ENCODE results near the gene HOXA7. TPM values are rescaled to one million over a fixed set of nuclear protein-coding genes. Genes with fewer than 3 reads are reported as not detected.

HOXA7 gene
- polyA plus RNA-seq, 1 experiment = 4.4 TPM

DNA sequence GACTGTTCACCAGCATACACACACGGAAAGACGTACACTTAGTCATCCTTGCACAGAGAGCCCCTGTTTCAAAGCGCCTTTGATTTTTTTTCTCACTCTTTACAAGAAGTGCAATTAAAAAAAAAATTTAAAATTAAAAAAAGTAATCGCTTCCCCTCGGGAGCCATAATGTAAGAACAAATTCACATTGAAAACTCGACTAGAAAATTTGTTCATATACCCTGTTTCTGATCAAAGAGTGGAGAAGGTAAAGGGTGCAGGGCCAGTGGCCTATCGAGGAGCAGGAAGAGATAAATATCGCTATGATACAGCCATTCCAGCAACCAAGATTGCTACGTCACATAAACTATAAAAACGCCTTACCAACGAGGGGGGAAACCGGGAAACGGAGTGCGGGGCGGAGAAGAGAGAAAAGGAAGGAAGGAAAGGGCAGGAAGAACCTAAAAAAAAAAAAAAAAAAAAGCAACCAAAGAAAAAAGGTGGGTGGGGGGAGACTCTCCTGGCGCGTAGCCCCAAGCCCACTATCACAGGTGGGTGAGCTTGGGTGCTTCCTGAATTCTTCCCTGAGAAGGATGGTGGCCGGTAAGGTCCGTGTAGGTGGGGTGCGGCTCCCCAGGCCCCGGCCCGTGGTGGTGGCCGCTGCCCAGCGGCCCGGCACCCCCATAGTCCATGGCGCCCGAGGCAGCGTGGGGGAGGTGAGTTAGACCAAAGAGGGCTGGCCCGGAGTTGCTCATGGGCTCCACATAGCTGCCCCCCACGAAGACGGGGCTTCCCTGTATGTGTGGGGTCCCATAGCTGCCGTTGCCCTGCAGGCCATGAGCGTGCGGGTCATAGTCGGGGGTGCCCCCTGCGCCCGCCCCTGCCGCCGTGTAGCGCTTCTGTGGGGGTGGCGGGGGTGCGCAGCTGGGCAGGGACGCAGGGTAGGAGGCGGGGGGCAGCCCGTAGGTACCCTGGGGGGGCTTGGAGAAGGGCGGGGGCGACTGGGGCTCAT lies 48.8 kb downstream of the HOXA7 start:
- TF ChIP-seq CTCF (IDR thresholded peaks at IDR 0.05; ENCODE audit: insufficient read depth, low read depth, low read length) = no peak
- ChIA-PET CTCF (interaction anchor here (0.6 kb wide), 1 partner anchor 48 kb away, joined by 4 read pairs; no protein-coding TSS in a partner anchor), POLR2A (no interaction called here)
- no peak for DNase-seq (ENCODE audit: low read depth)
- Histone ChIP-seq H3K4me3 (ENCODE audit: low read depth, low read length) (no peak overlapping the region), H3K36me3 (ENCODE audit: control insufficient read depth, insufficient read depth, low read length) (peaks cover 2% of the 10 kb centered on the region; the same call in 1 of the 2 replicates), H3K27me3 (ENCODE audit: control insufficient read depth, insufficient read depth, low read length) (peaks cover 14% of the 10 kb centered on the region)

DNA sequence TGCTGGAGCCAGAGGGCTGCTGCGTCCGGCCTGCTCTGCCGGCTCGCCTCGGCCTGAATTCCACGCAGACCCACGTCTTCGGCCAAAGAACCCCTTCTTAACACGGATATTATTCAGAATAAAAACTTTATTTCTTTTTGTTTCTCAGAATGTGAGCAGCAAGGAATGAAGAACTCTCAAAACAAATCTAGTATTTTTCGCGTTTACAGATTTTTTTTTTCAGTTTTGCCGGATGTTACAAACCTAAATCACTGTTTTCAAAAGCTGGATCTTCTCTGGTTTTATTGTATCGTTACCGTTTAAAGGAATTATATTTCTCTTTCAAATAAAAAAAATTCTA lies 49.6 kb downstream of the HOXA7 start:
- peaks cover 14% of the 10 kb centered on the region for H3K27me3 ChIP-seq (ENCODE audit: control insufficient read depth, insufficient read depth, low read length)
- CTCF ChIA-PET = no interaction called here
- H3K36me3 ChIP-seq (ENCODE audit: control insufficient read depth, insufficient read depth, low read length) = peaks cover 2% of the 10 kb centered on the region; the same call in 1 of the 2 replicates
- POLR2A ChIA-PET = no interaction called here
- no peak for DNase-seq (ENCODE audit: low read depth)
- TF ChIP-seq CTCF (IDR thresholded peaks at IDR 0.05; ENCODE audit: insufficient read depth, low read depth, low read length) = no peak
- H3K4me3 ChIP-seq (ENCODE audit: low read depth, low read length) = no peak overlapping the region

- no peak for DNase-seq (ENCODE audit: low read depth)
- peaks cover 2% of the 10 kb centered on the region; the same call in 1 of the 2 replicates for H3K36me3 ChIP-seq (ENCODE audit: control insufficient read depth, insufficient read depth, low read length)
- no peak for TF ChIP-seq CTCF (IDR thresholded peaks at IDR 0.05; ENCODE audit: insufficient read depth, low read depth, low read length)
- H3K27me3 ChIP-seq (ENCODE audit: control insufficient read depth, insufficient read depth, low read length) = peaks cover 12% of the 10 kb centered on the region
- H3K4me3 ChIP-seq (ENCODE audit: low read depth, low read length) = no peak overlapping the region
- ChIA-PET POLR2A (no interaction called here), CTCF (interaction anchor here (1.2 to 1.6 kb wide), 2 partner anchors 12 to 44 kb away, joined by 3 to 4 read pairs; no protein-coding TSS in a partner anchor)
Measured at GRCh38 chr7:27106181-27106900, 50.1 kb downstream of the HOXA7 start.

DNA sequence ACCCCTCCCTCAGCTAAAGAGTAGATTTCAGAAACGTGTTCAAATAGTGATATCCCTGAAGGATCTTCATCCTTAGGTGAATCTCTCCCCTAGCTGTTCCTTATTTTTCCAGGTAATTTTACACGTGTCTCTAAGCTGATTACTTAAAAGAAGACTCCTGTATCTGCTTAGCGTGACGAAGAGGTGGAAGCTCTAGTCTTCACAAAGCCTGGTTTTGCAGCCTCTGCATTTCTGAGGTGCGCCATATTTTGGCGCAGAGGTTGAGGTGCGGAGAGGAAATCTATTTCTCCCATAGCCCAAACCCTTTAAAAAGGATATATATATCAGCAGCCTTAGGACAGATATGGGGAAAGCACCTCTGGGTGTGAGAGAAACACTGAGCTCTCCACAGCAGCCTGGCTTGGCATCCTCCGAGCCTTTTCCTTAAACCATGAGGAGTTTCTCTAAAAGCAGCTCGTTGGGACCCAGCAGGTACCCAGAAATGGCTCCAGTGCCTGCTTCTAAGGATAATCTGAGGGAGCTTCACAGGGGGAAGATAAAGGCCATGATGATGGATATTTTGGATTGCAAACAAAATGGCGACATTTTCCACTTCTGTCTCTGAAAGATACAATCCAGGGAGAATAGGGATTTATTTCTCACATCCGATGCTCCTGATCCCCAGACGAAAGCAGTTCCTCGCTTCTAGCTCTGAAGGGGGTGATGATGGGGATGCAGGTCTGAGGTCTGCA lies 51.0 kb downstream of the HOXA7 start:
- POLR2A ChIA-PET = no interaction called here

More for the DNA sequence above, 51.0 kb downstream of the HOXA7 start:
- CTCF ChIA-PET = interaction anchor here (1.2 to 1.6 kb wide), 2 partner anchors 13 to 45 kb away, joined by 3 to 4 read pairs; no protein-coding TSS in a partner anchor
- no peak overlapping the region for H3K4me3 ChIP-seq (ENCODE audit: low read depth, low read length)
- H3K36me3 ChIP-seq (ENCODE audit: control insufficient read depth, insufficient read depth, low read length) = peaks cover 2% of the 10 kb centered on the region; the same call in 1 of the 2 replicates
- peaks cover 12% of the 10 kb centered on the region for H3K27me3 ChIP-seq (ENCODE audit: control insufficient read depth, insufficient read depth, low read length)
- TF ChIP-seq CTCF (IDR thresholded peaks at IDR 0.05; ENCODE audit: insufficient read depth, low read depth, low read length) = no peak
- DNase-seq (ENCODE audit: low read depth) = no peak
